Effector memory CD8-positive, alpha-beta T cell (primary cell): Measurements from ENCODE around the gene MAP2K3.
A peak's percentile ranks its signal among the peaks of the same experiment; 100 is the strongest.

Source experiments
- ATAC-seq: fragments of 150-1000 bp; cut with Tn5 transposase; replicated peaks from 2 replicates; pipeline ENCODE4 v1.10.0; 2021; ENCODE audit warnings: mild to moderate bottlenecking, moderate library complexity
- DNase-seq, 3 experiments: peaks; one replicate each; pipeline ENCODE4 v3.0.0; 2021
- H3K27ac Mint-ChIP-seq, 2 donors: one replicate each; pipeline ENCODE4 v1.8.0; 2022; ENCODE audit warnings: mild to moderate bottlenecking in 2 of 2, mixed read lengths in 2 of 2, moderate library complexity in 2 of 2
- H3K27me3 Mint-ChIP-seq, 2 donors: one replicate each; pipeline ENCODE4 v1.8.0; 2022; ENCODE audit warnings: mixed read lengths in 2 of 2
- H3K36me3 Mint-ChIP-seq: one replicate; pipeline ENCODE4 v1.8.0; 2022; ENCODE audit warnings: mild to moderate bottlenecking, moderate library complexity, mixed read lengths; ENCODE audit not compliant: insufficient read depth
- H3K4me1 Mint-ChIP-seq, 2 donors: one replicate each; pipeline ENCODE4 v1.8.0; 2022; ENCODE audit warnings: low read depth in 2 of 2, mixed read lengths in 2 of 2
- H3K4me3 Mint-ChIP-seq, 2 donors: one replicate each; pipeline ENCODE4 v1.8.0; 2022; ENCODE audit warnings: mild to moderate bottlenecking in 2 of 2, mixed read lengths in 2 of 2, moderate library complexity in 2 of 2
- H3K9me3 Mint-ChIP-seq, 2 donors: one replicate each; pipeline ENCODE4 v1.8.0; 2022; ENCODE audit warnings: mixed read lengths in 2 of 2
- total RNA-seq, 9 experiments: gene quantifications; one replicate each; lab custom pipeline; 2026; lab: John Stamatoyannopoulos, UW

MAP2K3 gene
- 40.5 to 123 (median 64.3) reads per million in 9 experiments for total RNA-seq

GRCh38 chr17:21284319-21285163 lies at the start of gene MAP2K3:
TSS of gene MAP2K3 (plus strand) at chr17:21284711. CDS start at chr17:21284921, 210 bp downstream.
- Mint-ChIP-seq H3K27ac (peak within 1 kb of the TSS; percentile 96 to 98), H3K9me3 (no peaks in the 10 kb centered on the region), H3K36me3 (peaks cover 44% of the 10 kb centered on the region), H3K4me3 (peak within 1 kb of the TSS; percentile 93 to 95), H3K4me1 (peaks cover 54 to 60% of the 10 kb centered on the region in 2 donors), H3K27me3 (no peaks in the 10 kb centered on the region)
- ATAC-seq (peak; percentile 64), DNase-seq (peak; percentile 89 to 95 (median 94))

- no peak for DNase-seq
- ATAC-seq, result no peak
- no peaks in the 10 kb centered on the region for H3K27me3 Mint-ChIP-seq
- H3K27ac Mint-ChIP-seq, result peak overlapping the region in 1 of 2 donors; percentile 45
- H3K4me3 Mint-ChIP-seq, result no peak overlapping the region
- peaks cover 0 to 2% of the 10 kb centered on the region in 2 donors for H3K4me1 Mint-ChIP-seq
- H3K9me3 Mint-ChIP-seq, result peaks cover 7 to 9% of the 10 kb centered on the region in 2 donors
- H3K36me3 Mint-ChIP-seq, result no peaks in the 10 kb centered on the region
Measured at GRCh38 chr17:21235921-21236320, 48.6 kb upstream of the MAP2K3 start.

- Mint-ChIP-seq H3K27ac (no peak overlapping the region), H3K27me3 (no peaks in the 10 kb centered on the region), H3K36me3 (peaks cover 8% of the 10 kb centered on the region), H3K4me1 (peaks cover 0 to 2% of the 10 kb centered on the region in 2 donors), H3K4me3 (no peak overlapping the region), H3K9me3 (no peaks in the 10 kb centered on the region)
- ATAC-seq (peak; percentile 51), DNase-seq (no peak)
Measured at GRCh38 chr17:21239680-21240368, 44.7 kb upstream of the MAP2K3 start.

- Mint-ChIP-seq H3K27ac (peak overlapping the region in 1 of 2 donors; percentile 27), H3K9me3 (no peaks in the 10 kb centered on the region), H3K4me1 (peaks cover 0 to under 1% of the 10 kb centered on the region in 2 donors), H3K4me3 (no peak overlapping the region), H3K27me3 (no peaks in the 10 kb centered on the region), H3K36me3 (peaks cover 8% of the 10 kb centered on the region)
- ATAC-seq, result no peak
- no peak for DNase-seq
Measured at GRCh38 chr17:21240369-21241055, 44.0 kb upstream of the MAP2K3 start.

- no peak for DNase-seq
- no peaks in the 10 kb centered on the region for H3K27me3 Mint-ChIP-seq
- H3K9me3 Mint-ChIP-seq, result no peaks in the 10 kb centered on the region
- peaks cover 8% of the 10 kb centered on the region for H3K36me3 Mint-ChIP-seq
- peak overlapping the region in 1 of 2 donors; percentile 27 for H3K27ac Mint-ChIP-seq
- no peak overlapping the region for H3K4me3 Mint-ChIP-seq
- ATAC-seq, result no peak
- no peaks in the 10 kb centered on the region for H3K4me1 Mint-ChIP-seq
Measured at GRCh38 chr17:21241564-21241963, 42.9 kb upstream of the MAP2K3 start.

GRCh38 chr17:21242026-21242697 lies 42.3 kb upstream of the MAP2K3 start:
- H3K36me3 Mint-ChIP-seq, result peaks cover 8% of the 10 kb centered on the region
- ATAC-seq (no peak), DNase-seq (no peak)
- H3K9me3 Mint-ChIP-seq, result no peaks in the 10 kb centered on the region
- no peak overlapping the region for H3K4me3 Mint-ChIP-seq
- H3K27me3 Mint-ChIP-seq, result no peaks in the 10 kb centered on the region
- H3K4me1 Mint-ChIP-seq, result no peaks in the 10 kb centered on the region
- peak overlapping the region in 1 of 2 donors; percentile 27 for H3K27ac Mint-ChIP-seq

GRCh38 chr17:21242780-21243515 lies 41.6 kb upstream of the MAP2K3 start:
- Mint-ChIP-seq H3K4me1 (peaks cover 3 to 4% of the 10 kb centered on the region in 2 donors), H3K9me3 (no peaks in the 10 kb centered on the region), H3K4me3 (no peak overlapping the region), H3K27me3 (no peaks in the 10 kb centered on the region), H3K27ac (no peak overlapping the region), H3K36me3 (peaks cover 8% of the 10 kb centered on the region)
- ATAC-seq, result no peak
- DNase-seq, result no peak

- no peak overlapping the region for H3K27ac Mint-ChIP-seq
- ATAC-seq (no peak), DNase-seq (no peak)
- no peaks in the 10 kb centered on the region for H3K9me3 Mint-ChIP-seq
- peaks cover 8% of the 10 kb centered on the region for H3K36me3 Mint-ChIP-seq
- no peak overlapping the region for H3K4me3 Mint-ChIP-seq
- H3K27me3 Mint-ChIP-seq, result no peaks in the 10 kb centered on the region
- peaks cover 4 to 8% of the 10 kb centered on the region in 2 donors for H3K4me1 Mint-ChIP-seq
Measured at GRCh38 chr17:21243516-21244303, 40.8 kb upstream of the MAP2K3 start.

- H3K9me3 Mint-ChIP-seq, result no peaks in the 10 kb centered on the region
- H3K36me3 Mint-ChIP-seq, result peaks cover 8% of the 10 kb centered on the region
- H3K27me3 Mint-ChIP-seq, result no peaks in the 10 kb centered on the region
- ATAC-seq (no peak), DNase-seq (no peak)
- H3K4me1 Mint-ChIP-seq, result peaks cover 19 to 22% of the 10 kb centered on the region in 2 donors
- H3K4me3 Mint-ChIP-seq, result no peak overlapping the region
- no peak overlapping the region for H3K27ac Mint-ChIP-seq
Measured at GRCh38 chr17:21245639-21246084, 38.8 kb upstream of the MAP2K3 start.

- Mint-ChIP-seq H3K4me1 (peaks cover 23 to 29% of the 10 kb centered on the region in 2 donors), H3K27ac (peak overlapping the region in 1 of 2 donors; percentile 44), H3K27me3 (no peaks in the 10 kb centered on the region), H3K36me3 (peaks cover 6% of the 10 kb centered on the region), H3K4me3 (no peak overlapping the region), H3K9me3 (no peaks in the 10 kb centered on the region)
- ATAC-seq (no peak), DNase-seq (no peak)
Measured at GRCh38 chr17:21246698-21247097, 37.8 kb upstream of the MAP2K3 start.

GRCh38 chr17:21247552-21248258 lies 36.8 kb upstream of the MAP2K3 start:
- no peak for DNase-seq
- Mint-ChIP-seq H3K27me3 (no peaks in the 10 kb centered on the region), H3K27ac (peak overlapping the region; percentile 19 to 81), H3K4me3 (no peak overlapping the region), H3K36me3 (peaks cover 3% of the 10 kb centered on the region), H3K9me3 (no peaks in the 10 kb centered on the region), H3K4me1 (peaks cover 29 to 38% of the 10 kb centered on the region in 2 donors)
- no peak for ATAC-seq
